Measurements from ENCODE around the gene PWWP2B. TPM values are rescaled to one million over a fixed set of nuclear protein-coding genes. Genes with fewer than 3 reads are reported as not detected.

PWWP2B gene
- total RNA-seq, 1 donor from 2014 or later: 24.2 TPM

GRCh38 chr10:132394201-132394811, 2.7 kb upstream of the PWWP2B start:
- Mint-ChIP-seq H3K4me3 (peak overlapping the region; percentile 36), H3K9me3 (peaks cover 9% of the 10 kb centered on the region), H3K27me3 (ENCODE audit: low read depth) (no peaks in the 10 kb centered on the region), H3K4me1 (peaks cover 29% of the 10 kb centered on the region), H3K27ac (no peak overlapping the region), H3K36me3 (no peaks in the 10 kb centered on the region)
- no peak for TF ChIP-seq CTCF (IDR thresholded peaks at IDR 0.05; ENCODE audit: unreplicated experiment)
- DNase-seq (ENCODE audit: low spot score in 2 of 2, unreplicated experiment in 2 of 2): no peak

GRCh38 chr10:132394936-132395703, 1.9 kb upstream of the PWWP2B start:
- no peak for DNase-seq (ENCODE audit: low spot score in 2 of 2, unreplicated experiment in 2 of 2)
- H3K4me1 Mint-ChIP-seq: peaks cover 32% of the 10 kb centered on the region
- H3K4me3 Mint-ChIP-seq: peak overlapping the region; percentile 50
- H3K27me3 Mint-ChIP-seq (ENCODE audit: low read depth): no peaks in the 10 kb centered on the region
- peaks cover 9% of the 10 kb centered on the region for H3K9me3 Mint-ChIP-seq
- H3K36me3 Mint-ChIP-seq: no peaks in the 10 kb centered on the region
- no peak for TF ChIP-seq CTCF (IDR thresholded peaks at IDR 0.05; ENCODE audit: unreplicated experiment)
- H3K27ac Mint-ChIP-seq: peak overlapping the region; percentile 48

GRCh38 chr10:132395704-132396493, 1.1 kb upstream of the PWWP2B start:
- no peaks in the 10 kb centered on the region for H3K27me3 Mint-ChIP-seq (ENCODE audit: low read depth)
- no peak overlapping the region for H3K27ac Mint-ChIP-seq
- peaks cover 9% of the 10 kb centered on the region for H3K9me3 Mint-ChIP-seq
- DNase-seq (ENCODE audit: low spot score in 2 of 2, unreplicated experiment in 2 of 2): no peak
- no peak for TF ChIP-seq CTCF (IDR thresholded peaks at IDR 0.05; ENCODE audit: unreplicated experiment)
- peaks cover 33% of the 10 kb centered on the region for H3K4me1 Mint-ChIP-seq
- no peaks in the 10 kb centered on the region for H3K36me3 Mint-ChIP-seq
- peak overlapping the region; percentile 4 for H3K4me3 Mint-ChIP-seq

GRCh38 chr10:132396494-132397035, 435 bp upstream of the PWWP2B start:
- Mint-ChIP-seq H3K27ac (no peak overlapping the region), H3K4me1 (peaks cover 31% of the 10 kb centered on the region), H3K4me3 (no peak overlapping the region), H3K36me3 (no peaks in the 10 kb centered on the region), H3K9me3 (peaks cover 9% of the 10 kb centered on the region), H3K27me3 (ENCODE audit: low read depth) (no peaks in the 10 kb centered on the region)
- peak; percentile 22 for TF ChIP-seq CTCF (IDR thresholded peaks at IDR 0.05; ENCODE audit: unreplicated experiment)
- DNase-seq (ENCODE audit: low spot score in 2 of 2, unreplicated experiment in 2 of 2): peak in 1 of 2 experiments; percentile 75

- DNase-seq (ENCODE audit: low spot score in 2 of 2, unreplicated experiment in 2 of 2): no peak
- Mint-ChIP-seq H3K4me1 (peaks cover 31% of the 10 kb centered on the region), H3K9me3 (no peaks in the 10 kb centered on the region), H3K36me3 (no peaks in the 10 kb centered on the region), H3K27ac (peak overlapping the region; percentile 96), H3K4me3 (peak overlapping the region; percentile 88), H3K27me3 (ENCODE audit: low read depth) (no peaks in the 10 kb centered on the region)
- no peak for TF ChIP-seq CTCF (IDR thresholded peaks at IDR 0.05; ENCODE audit: unreplicated experiment)
Measured at GRCh38 chr10:132397671-132398565, 918 bp downstream of the PWWP2B start.
